Endothelial cell of umbilical vein (primary cell): ENCODE measurements around the gene PLA2G2D.

ENCODE experiments used
- CTCF ChIP-seq, 2 donors: IDR thresholded peaks; 1 replicate in 1 of 2; 2 replicates in 1 of 2; pipeline ENCODE4 v1.5.1; 2011; ENCODE audit warnings: low read length in 2 of 2, mild to moderate bottlenecking in 2 of 2, moderate library complexity in 2 of 2, control low read depth in 1 of 2, inconsistent platforms in 1 of 2, low read depth in 1 of 2; ENCODE audit not compliant: insufficient read depth in 1 of 2; ENCODE audit errors: extremely low read depth in 1 of 2
- EZH2 ChIP-seq: IDR thresholded peaks from 2 replicates; pipeline ENCODE4 v1.6.1; 2012; ENCODE audit warnings: borderline replicate concordance, low read depth, mild to moderate bottlenecking, moderate library complexity, low read length, inconsistent platforms; ENCODE audit not compliant: severe bottlenecking
- FOS ChIP-seq: IDR thresholded peaks from 2 replicates; pipeline ENCODE4 v1.6.1; 2011; ENCODE audit warnings: mild to moderate bottlenecking, low read length, moderate library complexity, borderline replicate concordance; ENCODE audit not compliant: insufficient read depth
- GATA2 ChIP-seq: IDR thresholded peaks from 2 replicates; pipeline ENCODE4 v1.7.0; 2011; ENCODE audit warnings: low read depth, mild to moderate bottlenecking, moderate library complexity, mixed read lengths, low read length; ENCODE audit not compliant: insufficient read length, insufficient read depth
- JUN ChIP-seq: IDR thresholded peaks from 2 replicates; pipeline ENCODE4 v1.6.1; 2011; ENCODE audit warnings: borderline replicate concordance, low read depth; ENCODE audit not compliant: insufficient read length, insufficient read depth
- MAX ChIP-seq: IDR thresholded peaks from 2 replicates; pipeline ENCODE4 v1.6.1; 2011; ENCODE audit not compliant: insufficient read depth, insufficient read length
- MYC ChIP-seq: IDR thresholded peaks from one replicate; pipeline ENCODE4 v1.6.1; 2011; ENCODE audit warnings: mild to moderate bottlenecking, low read depth, low read length
- POLR2A ChIP-seq: IDR thresholded peaks from 2 replicates; pipeline ENCODE4 v1.6.1; 2012; ENCODE audit warnings: low read depth, mild to moderate bottlenecking, control low read depth, low read length
- POLR2AphosphoS5 ChIP-seq: IDR thresholded peaks from 2 replicates; pipeline ENCODE4 v1.6.1; 2012; ENCODE audit warnings: low read depth, mild to moderate bottlenecking, control low read depth, low read length, moderate library complexity; ENCODE audit not compliant: insufficient read depth

GRCh38 chr1:20063861-20064292, 55.5 kb downstream of the PLA2G2D start:
- TF ChIP-seq CTCF (IDR thresholded peaks at IDR 0.05; ENCODE audit: extremely low read depth in 1 of 2, insufficient read depth in 1 of 2, low read depth in 1 of 2, low read length in 2 of 2), result no peak
- no peak for TF ChIP-seq MAX
- TF ChIP-seq EZH2, result no peak
- TF ChIP-seq POLR2A, result no peak
- TF ChIP-seq POLR2AphosphoS5, result no peak
- TF ChIP-seq JUN, result no peak
- TF ChIP-seq MYC, result no peak
- TF ChIP-seq GATA2, result no peak
- peak; percentile 77 for TF ChIP-seq FOS
